GM10266 (cell line): Measurements from ENCODE around the gene MID1.

Source experiments
- DNase-seq: peaks from one replicate; pipeline ENCODE4 v3.0.0; 2012; ENCODE audit errors: extremely low spot score
- TF ChIP-seq, protein P1 (sequence below): IDR thresholded peaks from 2 replicates; pipeline ENCODE4 v1.5.1; 2012; ENCODE audit warnings: mild to moderate bottlenecking, low read depth; ENCODE audit not compliant: control insufficient read depth, insufficient read depth; ENCODE audit errors: missing control alignments

MID1 gene

DNA sequence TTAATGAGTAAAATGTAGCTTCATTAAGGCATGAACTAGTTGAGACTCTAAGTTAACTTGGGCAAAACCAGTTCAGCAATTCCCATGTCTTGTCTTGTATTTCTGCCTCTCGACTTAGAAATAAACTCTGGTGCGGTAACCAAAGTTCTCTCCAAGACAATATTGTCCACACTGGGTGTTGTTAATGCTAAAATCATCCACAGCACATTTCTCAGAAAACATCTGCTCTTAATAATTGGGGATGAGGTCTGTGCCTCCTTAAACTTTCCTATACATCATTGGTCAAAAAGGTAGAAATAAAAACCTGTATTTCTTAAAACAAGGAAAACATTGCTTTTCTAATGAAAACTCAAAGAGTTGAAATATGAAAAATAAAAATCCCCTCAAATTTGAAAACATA is 32.9 kb upstream of the MID1 start:
- DNase-seq = no peak
- TF ChIP-seq, protein P1, sequence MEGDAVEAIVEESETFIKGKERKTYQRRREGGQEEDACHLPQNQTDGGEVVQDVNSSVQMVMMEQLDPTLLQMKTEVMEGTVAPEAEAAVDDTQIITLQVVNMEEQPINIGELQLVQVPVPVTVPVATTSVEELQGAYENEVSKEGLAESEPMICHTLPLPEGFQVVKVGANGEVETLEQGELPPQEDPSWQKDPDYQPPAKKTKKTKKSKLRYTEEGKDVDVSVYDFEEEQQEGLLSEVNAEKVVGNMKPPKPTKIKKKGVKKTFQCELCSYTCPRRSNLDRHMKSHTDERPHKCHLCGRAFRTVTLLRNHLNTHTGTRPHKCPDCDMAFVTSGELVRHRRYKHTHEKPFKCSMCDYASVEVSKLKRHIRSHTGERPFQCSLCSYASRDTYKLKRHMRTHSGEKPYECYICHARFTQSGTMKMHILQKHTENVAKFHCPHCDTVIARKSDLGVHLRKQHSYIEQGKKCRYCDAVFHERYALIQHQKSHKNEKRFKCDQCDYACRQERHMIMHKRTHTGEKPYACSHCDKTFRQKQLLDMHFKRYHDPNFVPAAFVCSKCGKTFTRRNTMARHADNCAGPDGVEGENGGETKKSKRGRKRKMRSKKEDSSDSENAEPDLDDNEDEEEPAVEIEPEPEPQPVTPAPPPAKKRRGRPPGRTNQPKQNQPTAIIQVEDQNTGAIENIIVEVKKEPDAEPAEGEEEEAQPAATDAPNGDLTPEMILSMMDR = no peak

DNA sequence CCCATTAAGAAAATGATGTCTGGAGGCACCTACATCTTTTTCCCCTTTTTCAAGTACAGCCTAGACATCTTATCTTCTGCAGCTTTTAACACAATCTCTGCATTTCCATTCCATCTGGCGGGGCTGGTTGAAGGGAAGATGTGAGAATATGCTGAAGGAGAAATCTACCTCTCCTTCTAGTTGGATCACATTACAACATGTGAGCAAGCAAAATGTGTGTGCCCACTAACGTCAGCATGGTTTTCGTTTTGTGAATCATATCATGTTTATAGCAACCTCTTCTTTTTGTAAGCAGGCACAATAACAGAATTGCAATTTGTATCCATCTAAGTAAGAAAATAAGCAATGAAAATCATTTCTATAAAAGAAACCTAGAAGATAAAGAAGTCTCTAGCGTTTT is 28.9 kb upstream of the MID1 start:
- TF ChIP-seq, protein P1 = no peak
- no peak for DNase-seq

DNA sequence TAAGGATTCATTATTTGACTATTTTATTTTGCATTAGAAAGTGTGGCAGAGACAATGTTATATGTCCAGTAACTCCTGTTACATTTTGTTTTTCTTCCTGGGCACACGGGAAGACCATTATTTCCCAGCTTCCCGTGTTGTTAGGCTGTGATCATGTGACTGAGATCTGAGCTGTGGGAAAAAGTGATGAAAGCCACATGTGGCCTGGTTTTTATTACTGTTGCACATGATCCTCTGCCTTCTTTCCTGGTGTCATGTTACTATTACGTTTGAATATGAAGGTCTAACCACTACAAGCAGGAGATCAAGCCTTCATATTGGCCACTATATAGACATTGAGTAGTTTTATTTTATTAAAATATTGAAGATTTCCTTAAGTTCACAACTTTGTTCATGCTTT is 28.2 kb upstream of the MID1 start:
- TF ChIP-seq, protein P1 = no peak
- DNase-seq = no peak

DNA sequence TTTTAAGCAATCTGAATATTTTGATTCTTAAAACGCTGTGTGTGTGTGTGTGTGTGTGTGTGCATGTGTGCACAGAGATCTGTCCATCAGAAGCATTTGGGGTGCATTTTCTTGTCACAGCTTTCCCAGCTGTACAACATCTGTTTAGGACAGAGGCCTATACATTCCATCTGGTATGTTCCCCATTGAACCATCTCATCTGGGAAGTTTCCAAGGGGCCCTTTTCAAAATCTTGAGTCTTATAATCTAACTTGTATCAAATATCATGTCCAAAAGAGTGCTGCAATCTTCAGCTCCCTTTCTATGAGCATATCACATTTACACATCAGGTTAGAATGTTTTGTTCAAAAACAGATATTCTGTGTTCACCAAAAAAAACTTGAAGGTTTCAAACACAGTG is 16.5 kb upstream of the MID1 start:
- no peak for DNase-seq
- TF ChIP-seq, protein P1 = no peak

DNA sequence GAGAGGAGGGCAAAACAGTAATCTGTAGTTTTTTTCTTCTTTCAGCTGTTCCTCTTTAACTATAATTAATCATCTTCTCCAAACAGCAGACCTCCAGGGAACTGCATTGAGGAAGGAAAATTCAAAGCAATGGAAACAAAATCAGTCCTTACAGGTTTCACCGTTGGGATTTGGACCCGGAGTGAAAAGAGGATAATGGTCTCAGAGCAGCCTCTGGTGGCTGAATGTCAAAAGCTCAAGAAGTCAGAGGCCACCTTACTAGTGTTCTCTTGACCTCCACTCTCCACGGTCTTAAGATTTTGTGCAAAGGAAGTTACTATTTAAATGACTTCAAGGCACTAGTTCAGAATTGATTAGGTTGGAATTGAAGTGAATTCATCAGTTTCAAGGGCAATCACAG is 16.0 kb upstream of the MID1 start:
- DNase-seq = no peak
- TF ChIP-seq, protein P1 = no peak

DNA sequence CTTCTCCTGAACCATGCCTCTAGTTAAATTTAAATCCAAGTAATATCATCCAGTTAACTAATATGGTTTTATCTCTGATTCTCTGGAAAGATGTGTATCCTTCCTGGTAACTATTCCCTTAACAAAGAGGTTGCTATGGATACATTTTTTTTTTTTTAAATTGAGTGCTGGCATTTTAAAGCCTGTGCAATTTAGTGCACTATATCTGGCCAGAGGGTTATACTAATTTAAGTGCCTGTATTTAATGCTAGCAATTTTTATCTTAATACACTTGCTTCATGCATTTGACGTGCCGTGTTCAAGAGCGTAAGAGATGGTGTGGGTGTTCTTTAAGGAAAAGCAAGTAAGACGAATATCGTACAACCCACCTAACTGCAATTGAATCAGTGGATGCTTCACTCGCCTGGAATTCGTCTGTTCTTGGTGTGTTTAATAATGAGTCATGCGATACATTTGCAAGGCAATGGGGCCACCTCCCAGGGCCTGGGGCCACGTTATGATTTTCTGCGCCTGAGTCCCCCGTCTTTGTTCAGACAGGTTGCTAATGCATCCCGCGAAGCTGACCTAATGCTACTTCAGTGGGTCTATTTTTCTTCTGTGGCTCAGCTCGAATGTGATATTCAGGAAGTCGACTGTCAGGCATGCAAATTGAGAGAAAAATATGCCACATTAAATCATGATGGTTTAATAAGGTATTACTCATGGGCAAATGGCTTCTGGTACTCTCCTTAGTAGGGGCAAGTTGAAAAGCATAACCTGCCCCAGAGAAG is 14.2 kb upstream of the MID1 start:
- no peak for DNase-seq
- TF ChIP-seq, protein P1 = no peak

DNA sequence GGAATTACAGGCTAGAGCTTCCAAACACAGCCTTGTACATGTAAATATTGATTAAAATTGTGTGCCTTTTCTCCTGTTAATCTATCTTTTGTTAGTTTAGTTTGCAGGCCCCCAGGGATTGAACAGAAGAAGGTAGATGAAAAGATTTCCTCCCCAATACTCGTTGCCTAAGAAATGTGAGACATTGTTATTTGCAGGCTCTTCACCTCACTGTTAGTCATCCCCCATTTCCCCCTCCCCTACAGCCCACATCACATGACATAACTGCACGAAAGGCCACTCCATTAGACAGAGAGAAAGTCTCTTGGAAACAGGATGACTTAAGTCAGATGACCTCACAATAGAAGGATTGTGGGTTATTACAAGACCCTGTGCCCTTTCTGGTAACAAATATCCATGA is 13.3 kb upstream of the MID1 start:
- DNase-seq = no peak
- TF ChIP-seq, protein P1 = no peak
